Breast epithelium (tissue), 4 donors: ENCODE data around the gene PDZRN3. TPM values are rescaled to one million over a fixed set of nuclear protein-coding genes. Genes with fewer than 3 reads are reported as not detected.
A peak's percentile ranks its signal among the peaks of the same experiment; 100 is the strongest.

Source experiments
- DNase-seq, 2 donors: peaks; one replicate each; pipeline ENCODE4 v3.0.0-alpha.2; 2019; ENCODE audit warnings: low spot score in 2 of 2
- H3K27ac ChIP-seq, 2 donors: fragments of 200-600 bp; sonication (generic) in 1 of 2; one replicate each; pipeline ENCODE4 v1.5.1; 2016 to 2019; ENCODE audit warnings: mild to moderate bottlenecking in 1 of 2
- H3K27me3 ChIP-seq, 2 donors: fragments of 200-600 bp; sonication (generic) in 1 of 2; one replicate each; pipeline versions ENCODE4 v1.5.1 to v1.6.0; 2017 to 2019; ENCODE audit warnings: control low read depth in 1 of 2, mild to moderate bottlenecking in 1 of 2
- H3K36me3 ChIP-seq: fragments of 200-600 bp; one replicate; pipeline ENCODE4 v1.5.1; 2019
- H3K4me1 ChIP-seq, 2 donors: fragments of 200-600 bp; sonication (generic); one replicate each; pipeline ENCODE4 v1.5.1; 2016 to 2019; ENCODE audit warnings: control low read depth in 1 of 2
- H3K4me3 ChIP-seq, 3 donors: fragments of 200-600 bp; sonication (generic); 1 replicate in 2 of 3; 2 replicates in 1 of 3; pipeline ENCODE4 v1.5.1; 2016 to 2019; ENCODE audit warnings: mild to moderate bottlenecking in 3 of 3, moderate library complexity in 2 of 3
- H3K9me3 ChIP-seq, 2 donors: fragments of 200-600 bp; sonication (generic) in 1 of 2; one replicate each; pipeline ENCODE4 v1.5.1; 2016 to 2019; ENCODE audit warnings: control low read depth in 1 of 2
- POLR2A ChIP-seq: fragments of 450-650 bp; IDR thresholded peaks from one replicate; pipeline ENCODE4 v1.6.1; 2016; ENCODE audit warnings: antibody characterized with exemption, mild to moderate bottlenecking, moderate library complexity
- POLR2AphosphoS5 ChIP-seq, 3 donors: sonication (generic); formaldehyde crosslinking; IDR thresholded peaks; one replicate each; pipeline ENCODE4 v1.6.1; 2017; ENCODE audit warnings: antibody characterized with exemption in 3 of 3
- intact Hi-C: fragments of 100-400 bp; cut with DNase I; formaldehyde crosslinking; loops from one replicate; pipeline ENCODE4 v1.15.1; 2023; ENCODE audit warnings: low total_unique reads
- total RNA-seq, 3 donors: library from RNA; depleted of rRNA; stranded (reverse); fragments of >200 nt; gene quantifications; one replicate each; pipeline ENCODE4 v1.1.0, GENCODE V29; 2016
- TF ChIP-seq, protein P1 (sequence below), 3 donors: fragments of 450-650 bp; IDR thresholded peaks; one replicate each; pipeline ENCODE4 v1.5.1; 2016 to 2017; ENCODE audit warnings: antibody characterized with exemption in 3 of 3, mild to moderate bottlenecking in 3 of 3, moderate library complexity in 3 of 3

Gene PDZRN3
- total RNA-seq, 3 donors from 2014 or later: 36.0 to 79.6 (median 37.6) TPM

DNA sequence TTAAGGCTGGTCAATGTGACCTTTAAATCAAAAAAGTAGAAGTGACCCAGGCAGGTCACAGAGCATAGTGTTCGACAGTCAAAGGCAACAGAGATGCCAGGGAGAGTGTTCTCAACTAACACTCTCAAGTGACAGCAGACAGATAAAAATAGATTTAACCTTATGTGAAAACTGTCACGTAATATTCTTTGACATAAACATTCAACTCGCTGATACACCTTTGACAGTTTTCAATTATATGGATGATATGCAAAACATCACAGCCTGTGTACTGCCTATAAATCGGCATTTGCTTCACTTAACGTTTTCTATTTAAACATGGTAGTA lies 15.5 kb downstream of the PDZRN3 start:
- peaks cover 5 to 9% of the 10 kb centered on the region in 2 donors for H3K4me1 ChIP-seq

DNA sequence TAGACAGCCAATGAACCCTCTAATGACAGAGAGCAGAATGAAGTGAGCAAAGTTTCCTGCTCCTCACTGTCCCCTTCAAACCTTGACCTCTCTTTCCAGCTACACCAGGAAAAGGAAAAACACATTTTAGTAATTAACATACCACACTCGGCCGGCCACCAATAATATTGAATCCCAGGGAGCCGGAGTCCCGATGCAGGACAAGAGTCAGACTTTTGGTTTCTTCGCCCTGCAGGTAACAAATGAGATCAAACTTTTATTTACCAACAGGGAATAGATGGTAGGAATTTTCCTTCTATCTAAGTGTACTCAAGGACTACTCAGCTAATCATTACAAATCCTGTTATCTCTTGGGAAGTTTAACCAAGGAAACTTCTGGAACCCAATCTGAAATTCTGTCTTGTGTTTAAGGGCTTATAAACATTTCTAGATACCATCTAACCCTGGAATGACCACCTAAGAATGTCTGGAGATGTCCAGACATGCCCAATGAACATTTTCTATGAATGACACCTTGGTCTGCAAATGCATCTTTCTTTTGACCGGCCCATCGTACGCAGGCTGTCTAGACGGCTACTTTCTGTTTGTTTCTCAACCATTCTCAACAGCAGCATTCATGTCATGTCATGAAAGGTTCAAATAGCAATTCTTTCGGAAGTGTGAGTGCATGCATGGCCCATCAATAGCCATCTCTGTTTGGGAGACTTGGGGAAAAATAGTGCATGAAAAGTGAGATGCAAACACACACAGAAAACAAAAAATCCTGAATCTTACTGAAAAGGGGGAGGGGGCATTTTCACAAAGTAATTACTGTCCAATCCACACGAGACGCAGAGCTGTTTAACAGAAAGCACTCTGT lies 16.1 kb downstream of the PDZRN3 start:
- Histone ChIP-seq H3K27me3 (no peaks in the 10 kb centered on the region), H3K9me3 (no peaks in the 10 kb centered on the region), H3K4me3 (peak overlapping the region in 1 of 3 donors; percentile 7), H3K36me3 (no peaks in the 10 kb centered on the region), H3K4me1 (peaks cover 3 to 9% of the 10 kb centered on the region in 2 donors), H3K27ac (peak overlapping the region; percentile 11 to 66)
- intact Hi-C loops: no loop called here
- TF ChIP-seq, protein P1, sequence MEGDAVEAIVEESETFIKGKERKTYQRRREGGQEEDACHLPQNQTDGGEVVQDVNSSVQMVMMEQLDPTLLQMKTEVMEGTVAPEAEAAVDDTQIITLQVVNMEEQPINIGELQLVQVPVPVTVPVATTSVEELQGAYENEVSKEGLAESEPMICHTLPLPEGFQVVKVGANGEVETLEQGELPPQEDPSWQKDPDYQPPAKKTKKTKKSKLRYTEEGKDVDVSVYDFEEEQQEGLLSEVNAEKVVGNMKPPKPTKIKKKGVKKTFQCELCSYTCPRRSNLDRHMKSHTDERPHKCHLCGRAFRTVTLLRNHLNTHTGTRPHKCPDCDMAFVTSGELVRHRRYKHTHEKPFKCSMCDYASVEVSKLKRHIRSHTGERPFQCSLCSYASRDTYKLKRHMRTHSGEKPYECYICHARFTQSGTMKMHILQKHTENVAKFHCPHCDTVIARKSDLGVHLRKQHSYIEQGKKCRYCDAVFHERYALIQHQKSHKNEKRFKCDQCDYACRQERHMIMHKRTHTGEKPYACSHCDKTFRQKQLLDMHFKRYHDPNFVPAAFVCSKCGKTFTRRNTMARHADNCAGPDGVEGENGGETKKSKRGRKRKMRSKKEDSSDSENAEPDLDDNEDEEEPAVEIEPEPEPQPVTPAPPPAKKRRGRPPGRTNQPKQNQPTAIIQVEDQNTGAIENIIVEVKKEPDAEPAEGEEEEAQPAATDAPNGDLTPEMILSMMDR (IDR thresholded peaks at IDR 0.05): no peak
- TF ChIP-seq POLR2A (no peak), POLR2AphosphoS5 (IDR thresholded peaks at IDR 0.05) (no peak)
- DNase-seq: no peak

More for the DNA sequence above, 15.5 kb downstream of the PDZRN3 start:
- Histone ChIP-seq H3K27ac (peak overlapping the region in 1 of 2 donors; percentile 11), H3K36me3 (no peaks in the 10 kb centered on the region), H3K9me3 (no peaks in the 10 kb centered on the region), H3K4me3 (no peak overlapping the region), H3K27me3 (no peaks in the 10 kb centered on the region)
- no peak for DNase-seq
- intact Hi-C loops: no loop called here
- TF ChIP-seq POLR2A (no peak), POLR2AphosphoS5 (IDR thresholded peaks at IDR 0.05) (no peak)
- TF ChIP-seq, protein P1 (IDR thresholded peaks at IDR 0.05): no peak

- TF ChIP-seq, protein P1 (IDR thresholded peaks at IDR 0.05): no peak
- no peak for TF ChIP-seq POLR2A
- no peak for TF ChIP-seq POLR2AphosphoS5 (IDR thresholded peaks at IDR 0.05)
- Histone ChIP-seq H3K9me3 (no peaks in the 10 kb centered on the region), H3K27me3 (no peaks in the 10 kb centered on the region), H3K36me3 (no peaks in the 10 kb centered on the region), H3K4me1 (peaks cover 3 to 5% of the 10 kb centered on the region in 2 donors), H3K27ac (peak overlapping the region in 1 of 2 donors; percentile 43), H3K4me3 (no peak overlapping the region)
- DNase-seq: no peak
- intact Hi-C loops: no loop called here
These were observed 18.9 kb downstream of the PDZRN3 start for GRCh38 chr3:73605861-73606260.

GRCh38 chr3:73605412-73605811 lies 19.3 kb downstream of the PDZRN3 start:
- H3K4me1 ChIP-seq: peaks cover 3 to 4% of the 10 kb centered on the region in 2 donors
- intact Hi-C loops: no loop called here
- TF ChIP-seq POLR2AphosphoS5 (IDR thresholded peaks at IDR 0.05) (no peak), POLR2A (no peak)
- TF ChIP-seq, protein P1 (IDR thresholded peaks at IDR 0.05): no peak
- peak overlapping the region in 1 of 2 donors; percentile 39 for H3K27ac ChIP-seq
- H3K4me3 ChIP-seq: no peak overlapping the region
- no peaks in the 10 kb centered on the region for H3K27me3 ChIP-seq
- no peaks in the 10 kb centered on the region for H3K36me3 ChIP-seq
- no peak for DNase-seq
- H3K9me3 ChIP-seq: no peaks in the 10 kb centered on the region

GRCh38 chr3:73604451-73604850 lies 20.3 kb downstream of the PDZRN3 start:
- H3K4me3 ChIP-seq: no peak overlapping the region
- DNase-seq: no peak

More at GRCh38 chr3:73604451-73604850, 20.3 kb downstream of the PDZRN3 start:
- Histone ChIP-seq H3K27ac (peak overlapping the region in 1 of 2 donors; percentile 56), H3K9me3 (no peaks in the 10 kb centered on the region), H3K27me3 (no peaks in the 10 kb centered on the region), H3K36me3 (no peaks in the 10 kb centered on the region), H3K4me1 (peaks cover 3 to 4% of the 10 kb centered on the region in 2 donors)
- intact Hi-C loops: no loop called here
- TF ChIP-seq POLR2A (no peak), POLR2AphosphoS5 (IDR thresholded peaks at IDR 0.05) (no peak)
- TF ChIP-seq, protein P1 (IDR thresholded peaks at IDR 0.05): no peak
